GM12878 (cell line): ENCODE data around the gene BCR. TPM values are rescaled to one million over a fixed set of nuclear protein-coding genes. Genes with fewer than 3 reads are reported as not detected.

Experiments
- ATAC-seq: fragments of 200-7000 bp; cut with Tn5 transposase; 3 replicates; pipeline ENCODE4 v1.9.1; 2020; ENCODE audit warnings: mild to moderate bottlenecking, moderate library complexity
- BruUV-seq: library from RNA; stranded (reverse); fragments of 400-500 nt; replicated peaks from 2 replicates; lab custom pipeline; 2021; lab: Mats Ljungman, UMichigan
- CTCF ChIA-PET: fragments of 300-600 bp; sonication (Branson Sonifier 250); formaldehyde crosslinking; extraction: SDS; loops from one replicate; lab custom pipeline; 2021; ENCODE audit warnings: inconsistent platforms; lab: Yijun Ruan, JAX
- POLR2A ChIA-PET: fragments of 350-600 bp; formaldehyde crosslinking; extraction: SDS; loops from one replicate; lab custom pipeline; 2021; ENCODE audit warnings: inconsistent platforms; lab: Charles Lee
- RAD21 ChIA-PET: fragments of 300-600 bp; sonication (Branson Sonifier 250); formaldehyde crosslinking; loops from one replicate; lab custom pipeline; 2023; ENCODE audit warnings: antibody characterized with exemption; ENCODE audit not compliant: unreplicated experiment; lab: Charles Lee
- SMC1A ChIA-PET: fragments of 300-600 bp; sonication (Branson Sonifier 250); formaldehyde crosslinking; loops from one replicate; lab custom pipeline; 2023; ENCODE audit not compliant: unreplicated experiment, uncharacterized antibody; lab: Charles Lee
- DNase-seq: peaks from one replicate; pipeline ENCODE4 v3.0.0-alpha.2; 2011; ENCODE audit warnings: low read depth, low spot score
- FAIRE-seq: peaks from 3 replicates; lab custom pipeline; 2011; peaks lifted over from hg19 to GRCh38; lab: Jason Lieb, UNC
- H2AFZ ChIP-seq: 2 replicates; pipeline ENCODE4 v1.6.0; 2011; ENCODE audit warnings: low read depth, low read length, control low read depth; ENCODE audit not compliant: control insufficient read depth
- H3K27ac ChIP-seq: 2 replicates; pipeline ENCODE4 v1.5.1; 2011; ENCODE audit warnings: control low read depth; ENCODE audit not compliant: control insufficient read depth, insufficient read depth
- H3K27me3 ChIP-seq, 2 experiments: replicated peaks in 1 of 2; 2 replicates each; pipeline versions ENCODE4 v1.6.0 to v1.6.1; 2011; ENCODE audit warnings: low read length in 1 of 2; ENCODE audit not compliant: control insufficient read depth in 2 of 2, insufficient read depth in 2 of 2
- H3K36me3 ChIP-seq, 2 experiments: 2 replicates each; pipeline ENCODE4 v1.5.1; 2011; ENCODE audit warnings: low read length in 1 of 2; ENCODE audit not compliant: control insufficient read depth in 2 of 2, insufficient read depth in 2 of 2
- H3K4me1 ChIP-seq: 2 replicates; pipeline ENCODE4 v1.6.1; 2011; ENCODE audit warnings: mild to moderate bottlenecking, low read length, moderate library complexity, mixed read lengths; ENCODE audit not compliant: control insufficient read depth, insufficient read depth
- H3K4me2 ChIP-seq: 2 replicates; pipeline ENCODE4 v1.6.0; 2011; ENCODE audit warnings: control low read depth; ENCODE audit not compliant: control insufficient read depth, insufficient read depth
- H3K4me3 ChIP-seq: fragments of 200-600 bp; sonication (generic); 2 replicates; pipeline ENCODE4 v1.5.1; 2016
- H3K79me2 ChIP-seq: 2 replicates; pipeline ENCODE4 v1.6.0; 2011; ENCODE audit warnings: low read length; ENCODE audit not compliant: control insufficient read depth, insufficient read depth
- H3K9ac ChIP-seq: 2 replicates; pipeline ENCODE4 v1.8.0; 2011; ENCODE audit warnings: low read length, control low read depth, mixed read lengths; ENCODE audit not compliant: control insufficient read depth, insufficient read depth
- H3K9me3 ChIP-seq: replicated peaks from 3 replicates; pipeline ENCODE4 v1.5.1; 2011; ENCODE audit warnings: mild to moderate bottlenecking, low read length; ENCODE audit not compliant: control insufficient read depth, insufficient read depth
- H4K20me1 ChIP-seq: 2 replicates; pipeline ENCODE4 v1.6.0; 2011; ENCODE audit not compliant: control insufficient read depth, insufficient read depth
- BCLAF1 ChIP-seq: fragments of 450-650 bp; IDR thresholded peaks from 2 replicates; pipeline ENCODE4 v1.6.1; 2017; ENCODE audit warnings: antibody characterized with exemption, mild to moderate bottlenecking, moderate library complexity
- GATAD2B ChIP-seq: fragments of 450-650 bp; conservative IDR thresholded peaks from 2 replicates; pipeline ENCODE4 v1.6.1; 2017; ENCODE audit warnings: low read depth, mild to moderate bottlenecking, moderate library complexity
- TCF12 ChIP-seq: IDR thresholded peaks from 2 replicates; pipeline ENCODE4 v1.6.1; 2011; ENCODE audit warnings: low read depth, mild to moderate bottlenecking, low read length
- WGBS: methylation state at CpG from one replicate; pipeline ENCODE4 v1.1.6; 2016; ENCODE audit warnings: low lambda C conversion rate; ENCODE audit not compliant: insufficient replicate concordance, insufficient coverage; ENCODE audit errors: missing lambda C conversion rate; 5-methylcytosine and 5-hydroxymethylcytosine counted together
- in situ Hi-C: fragments of 300-500 bp; cut with MboI; formaldehyde crosslinking; loops from 9 replicates; pipeline ENCODE4 v1.14.3; 2018; ENCODE audit warnings: mixed read lengths
- intact Hi-C: fragments of 100-400 bp; cut with micrococcal nuclease; formaldehyde crosslinking; loops from one replicate; pipeline ENCODE4 v1.14.2; 2022; ENCODE audit not compliant: unreplicated experiment
- polyA plus RNA-seq, 11 experiments: library from polyadenylated mRNA; depleted of rRNA in 4 of 11; unstranded in 6 of 11; stranded (reverse) in 5 of 11; fragments of >200 nt; fragmentation: Nextera tagmentation in 4 of 11; fragmentation: Illumina TruSeq in 1 of 11; extraction: Ambion mirVana in 4 of 11; extraction: Trizol in 1 of 11; gene quantifications; 1 replicate in 1 of 11; 2 replicates in 10 of 11; pipeline versions ENCODE4 v1.2.1 to v1.2.3, GENCODE V29; 2011 to 2016; ENCODE audit warnings: inconsistent platforms in 2 of 11, missing spikeins in 2 of 11, low read depth in 1 of 11
- total RNA-seq, 4 experiments: library from RNA; depleted of rRNA in 3 of 4; stranded (reverse); fragments of >200 nt in 3 of 4; fragmentation: Illumina TruSeq in 1 of 4; extraction: Trizol in 1 of 4; gene quantifications; 2 replicates each; pipeline versions ENCODE4 v1.2.1 to v1.2.3, GENCODE V29; 2013 to 2021

Gene BCR
- total and polyA plus RNA-seq, 10 of the 15 experiments (the other 5 are each of a cell fraction or from before 2014, with no cell fraction given) = 1.7 to 64.7 (median 18.4) TPM

GRCh38 chr22:23228503-23228902, 48.2 kb downstream of the BCR start:
- H2AFZ ChIP-seq = no peak overlapping the region
- no peak overlapping the region for H3K4me2 ChIP-seq
- intact Hi-C loops = no loop called here
- DNase-seq (no peak), ATAC-seq (no peak), FAIRE-seq (no peak)
- in situ Hi-C loops = no loop called here
- no peak overlapping the region for H3K9ac ChIP-seq
- no peaks in the 10 kb centered on the region for H3K27me3 ChIP-seq
- BruUV-seq = no TSS peak
- H3K27ac ChIP-seq = no peak overlapping the region
- no peak overlapping the region for H3K4me3 ChIP-seq
- POLR2A ChIA-PET = interaction anchor here (1.0 to 1.1 kb wide), 2 partner anchors 8 to 35 kb away, joined by 3 read pairs; no protein-coding TSS in a partner anchor
- WGBS = 65% methylated on average over 2 of the region's 2 CpGs
- H3K36me3 ChIP-seq = no peaks in the 10 kb centered on the region; a peak in 2 of 4 replicates
- TF ChIP-seq BCLAF1 (no peak), GATAD2B (no peak), TCF12 (no peak)
- peaks cover 11% of the 10 kb centered on the region for H3K9me3 ChIP-seq
- H4K20me1 ChIP-seq = no peaks in the 10 kb centered on the region
- peaks cover 5% of the 10 kb centered on the region for H3K79me2 ChIP-seq
- CTCF ChIA-PET = interaction anchor here (0.7 to 1.5 kb wide), 4 partner anchors 9 to 403 kb away, joined by 3 to 4 read pairs (median 4); partner anchors contain the start of gene DRICH1
- SMC1A ChIA-PET = interaction anchor here (1.3 to 1.8 kb wide), 3 partner anchors 9 to 48 kb away, joined by 3 to 4 read pairs (median 3); partner anchors contain the start of gene BCR
- H3K4me1 ChIP-seq = no peaks in the 10 kb centered on the region
- RAD21 ChIA-PET = no interaction called here
